Liver (tissue), 3 donors: ENCODE results near the gene THSD7B.

Experiments
- CTCF ChIP-seq: fragments of 150-350 bp; IDR thresholded peaks from 2 replicates; pipeline ENCODE4 v1.5.1; 2017; ENCODE audit warnings: improper control_type of control experiment, low read depth, low read length; ENCODE audit not compliant: missing input control
- EGR1 ChIP-seq, 2 donors: IDR thresholded peaks; 2 replicates each; pipeline ENCODE4 v1.6.1; 2016 to 2018; ENCODE audit warnings: antibody characterized with exemption in 2 of 2, low read depth in 2 of 2
- FOXA1 ChIP-seq: IDR thresholded peaks from 2 replicates; pipeline ENCODE4 v1.6.1; 2016; ENCODE audit warnings: antibody characterized with exemption
- MAX ChIP-seq: IDR thresholded peaks from 2 replicates; pipeline ENCODE4 v1.6.1; 2016; ENCODE audit warnings: antibody characterized with exemption
- RAD21 ChIP-seq, 2 donors: IDR thresholded peaks; 2 replicates each; pipeline ENCODE4 v1.6.1; 2016; ENCODE audit warnings: antibody characterized with exemption in 2 of 2, mild to moderate bottlenecking in 2 of 2
- REST ChIP-seq: IDR thresholded peaks from 2 replicates; pipeline ENCODE4 v1.6.1; 2016; ENCODE audit warnings: antibody characterized with exemption, mild to moderate bottlenecking
- SP1 ChIP-seq: IDR thresholded peaks from 2 replicates; pipeline ENCODE4 v1.6.1; 2018; ENCODE audit warnings: antibody characterized with exemption, mild to moderate bottlenecking
- TAF1 ChIP-seq: conservative IDR thresholded peaks from 2 replicates; pipeline ENCODE4 v1.6.1; 2016; ENCODE audit warnings: antibody characterized with exemption, mild to moderate bottlenecking
- YY1 ChIP-seq: IDR thresholded peaks from 2 replicates; pipeline ENCODE4 v1.6.1; 2016; ENCODE audit warnings: antibody characterized with exemption, mild to moderate bottlenecking
- donor health status: healthy.
- donor health status: healthy.

- TF ChIP-seq CTCF = no peak
- no peak for TF ChIP-seq FOXA1
- no peak for TF ChIP-seq YY1
- no peak for TF ChIP-seq EGR1 (IDR thresholded peaks at IDR 0.05; ENCODE audit: low read depth in 2 of 2)
- no peak for TF ChIP-seq REST
- no peak for TF ChIP-seq TAF1
- no peak for TF ChIP-seq MAX
- no peak for TF ChIP-seq RAD21 (IDR thresholded peaks at IDR 0.05)
- TF ChIP-seq SP1 = no peak
Measured at GRCh38 chr2:136985044-136985443, 219.7 kb downstream of the THSD7B start.
